Left ventricle myocardium superior (tissue), 1 donor: ENCODE measurements around the gene HSPD1. TPM values are rescaled to one million over a fixed set of nuclear protein-coding genes. Genes with fewer than 3 reads are reported as not detected.
"Not testable (repeated sequence)": the region's sequence is repeated elsewhere in the genome, so short reads cannot be mapped to it uniquely, and the experiment has no call there.

Experiments used
- ATAC-seq: fragments of 200-7000 bp; cut with Tn5 transposase; one replicate; pipeline ENCODE4 v1.9.1; 2020; ENCODE audit warnings: mild to moderate bottlenecking, moderate library complexity
- DNase-seq: peaks from one replicate; pipeline ENCODE4 v3.0.0-alpha.2; 2020
- intact Hi-C: fragments of 100-400 bp; cut with micrococcal nuclease; formaldehyde crosslinking; loops from one replicate; pipeline ENCODE4 v1.11.0; 2022
- total RNA-seq: library from RNA; stranded (reverse); fragmentation: NEBNext Ultra II Directional; extraction: Animal tissue kit (Norgen Biotek cat#: 25700); gene quantifications from one replicate; pipeline ENCODE4 v1.2.1, GENCODE V29; 2021
- donor health status: DM: no; HTN: yes; CAD: no; lungs with severe emphysema.

Gene HSPD1
- total RNA-seq, 1 donor from 2014 or later: 152 TPM

- intact Hi-C loops: no loop called here
- ATAC-seq (no peak), DNase-seq (no peak)
These were observed 46.9 kb downstream of the HSPD1 start for GRCh38 chr2:197452754-197453122.

- intact Hi-C loops, DNase-seq, ATAC-seq: not testable (repeated sequence)
These were observed 48.7 kb downstream of the HSPD1 start for GRCh38 chr2:197450935-197451358.

- intact Hi-C loops: no loop called here
- ATAC-seq (no peak), DNase-seq (peak; percentile 56)
These were observed 49.2 kb downstream of the HSPD1 start for GRCh38 chr2:197450465-197450864.

GRCh38 chr2:197446844-197447243 lies 52.8 kb downstream of the HSPD1 start:
- intact Hi-C loops: no loop called here
- ATAC-seq: no peak
- DNase-seq: no peak

DNA sequence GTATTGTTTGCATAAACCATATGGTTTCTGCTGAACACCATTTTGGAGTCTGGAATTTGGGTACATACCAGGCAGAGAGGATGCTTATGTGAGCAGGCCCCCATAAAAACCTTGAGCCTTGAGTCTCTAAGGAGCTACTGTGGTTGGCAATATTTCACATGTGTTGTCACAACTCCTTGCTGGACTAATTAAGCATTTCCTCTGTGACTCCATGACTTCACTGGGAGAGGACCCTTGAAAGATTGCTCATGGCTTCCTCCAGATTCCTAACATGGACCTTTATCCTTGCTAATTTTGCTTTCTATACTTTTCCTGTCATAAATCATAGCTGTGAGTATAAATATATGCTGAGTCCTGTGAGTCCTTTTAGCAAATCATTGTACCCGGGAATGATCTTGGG lies 53.9 kb downstream of the HSPD1 start:
- intact Hi-C loops: no loop called here
- DNase-seq (no peak), ATAC-seq (no peak)

GRCh38 chr2:197442857-197443256 lies 56.8 kb downstream of the HSPD1 start:
- DNase-seq (no peak), ATAC-seq (peak; percentile 70)
- intact Hi-C loops: no loop called here

DNA sequence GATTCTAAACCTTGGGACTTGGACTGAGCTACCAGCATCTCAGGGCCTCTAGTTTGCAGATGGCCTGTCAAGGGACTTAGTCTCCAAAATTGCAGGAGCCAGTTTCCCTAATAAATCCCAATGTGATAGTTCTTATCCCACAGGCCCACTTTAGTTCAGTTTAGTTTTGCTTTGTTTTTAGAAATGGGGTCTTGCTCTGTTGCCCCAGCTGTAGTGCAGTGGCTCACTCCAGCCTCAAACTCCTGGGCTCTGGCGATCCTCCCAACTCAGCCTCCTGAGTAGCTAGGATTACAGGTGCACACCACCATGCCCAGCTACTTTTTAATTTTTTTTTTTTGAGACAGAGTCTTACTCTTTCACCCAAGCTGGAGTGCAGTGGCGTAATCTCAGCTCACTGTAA lies 62.3 kb downstream of the HSPD1 start:
- ATAC-seq (no peak), DNase-seq (no peak)
- intact Hi-C loops: no loop called here

Other genes with a start within 250 kb of the HSPD1 start
- gene ANKRD44, start 189.1 kb downstream of the HSPD1 start, total RNA-seq: 6.9 TPM
- gene SF3B1, start 64.8 kb downstream of the HSPD1 start, total RNA-seq: 132 TPM
- 25.6 TPM for gene COQ10B, start 46.3 kb downstream of the HSPD1 start, total RNA-seq
- gene HSPE1, start 539 bp upstream of the HSPD1 start, total RNA-seq: 118 TPM
- 33.0 TPM for gene MOB4, start 16.2 kb upstream of the HSPD1 start, total RNA-seq
- gene RFTN2, start 175.7 kb upstream of the HSPD1 start, total RNA-seq: 7.5 TPM
- 6.7 TPM for gene MARS2, start 205.5 kb upstream of the HSPD1 start, total RNA-seq